HG02870 (cell line): ENCODE results near the gene DCUN1D2.
A peak's percentile ranks its signal among the peaks of the same experiment; 100 is the strongest.

ENCODE experiments used
- ATAC-seq: cut with Tn5 transposase; IDR thresholded peaks from one replicate; pipeline ENCODE4 v1.9.1; 2021; ENCODE audit warnings: mild to moderate bottlenecking, moderate library complexity; ENCODE audit not compliant: unreplicated experiment

The DCUN1D2 gene

DNA sequence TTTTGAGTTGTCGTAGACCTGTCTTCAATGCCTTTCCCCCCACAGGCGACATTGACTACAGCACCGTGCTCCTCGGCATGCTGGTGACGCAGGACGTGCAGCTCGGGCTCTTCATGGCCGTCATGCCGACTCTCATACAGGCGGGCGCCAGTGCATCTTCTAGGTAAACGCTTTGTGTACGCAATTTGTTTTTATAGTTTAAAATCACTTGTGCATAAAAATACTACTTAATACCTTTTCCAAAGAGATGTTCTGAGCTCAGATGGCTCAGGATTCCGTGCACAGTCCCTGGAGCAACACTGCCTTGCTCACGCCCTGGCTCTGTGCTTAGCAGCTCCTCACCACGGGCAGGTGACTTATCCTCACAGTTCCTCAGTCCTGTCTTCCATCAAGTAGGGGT is 30.1 kb upstream of the DCUN1D2 start:
- ATAC-seq: no peak

DNA sequence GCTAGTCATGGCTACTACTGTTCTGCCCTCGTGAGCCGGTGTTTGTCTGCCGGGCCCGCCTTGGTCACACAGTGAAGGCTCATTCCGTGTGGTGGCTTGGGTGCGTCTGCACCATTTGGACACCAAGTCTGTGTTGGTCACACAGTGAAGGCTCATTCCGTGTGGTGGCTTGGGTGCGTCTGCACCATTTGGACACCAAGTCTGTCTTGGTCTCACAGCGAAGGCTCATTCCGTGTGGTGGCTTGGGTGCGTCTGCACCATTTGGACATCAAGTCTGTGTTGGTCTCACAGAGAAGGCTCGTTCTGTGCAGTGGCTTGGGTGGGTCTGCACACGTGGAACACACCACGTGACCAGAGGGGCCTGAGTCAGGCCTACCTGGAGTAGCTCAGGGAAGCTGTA is 29.0 kb upstream of the DCUN1D2 start:
- ATAC-seq: no peak

DNA sequence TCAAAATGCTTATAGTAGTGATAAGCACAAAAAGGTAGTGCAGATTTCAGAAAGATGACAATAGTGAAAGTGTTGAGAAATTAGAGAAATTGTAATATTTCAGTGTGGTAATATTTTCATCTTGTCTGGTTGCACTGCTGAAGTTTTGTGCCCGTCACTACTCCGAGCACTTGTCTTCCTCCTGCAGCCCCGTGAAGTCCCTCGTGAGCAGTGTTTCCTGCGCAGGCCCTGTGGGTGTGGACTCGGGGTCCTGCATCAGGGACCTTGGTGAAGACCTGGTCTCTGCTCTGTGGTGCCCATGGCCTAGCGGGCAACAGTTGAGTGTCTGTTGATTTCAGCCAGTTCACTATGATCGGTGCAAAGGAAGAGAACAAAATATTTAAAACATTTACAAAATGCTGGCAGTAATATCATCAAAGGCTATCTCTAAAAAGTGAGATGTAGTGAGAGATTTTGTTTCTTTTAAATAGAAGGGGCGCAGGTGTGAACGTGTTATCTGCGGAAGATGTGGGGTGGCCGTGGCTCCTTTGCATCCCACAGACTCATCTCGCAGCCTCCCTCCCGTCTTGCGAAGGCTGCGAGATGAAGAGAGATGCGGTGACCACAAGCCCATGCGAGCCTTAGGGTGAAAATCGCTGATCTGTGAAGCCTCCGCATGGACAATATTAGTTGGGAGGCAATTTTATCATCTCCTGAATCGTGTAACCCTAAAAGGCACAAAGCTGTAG is 27.7 kb upstream of the DCUN1D2 start:
- no peak for ATAC-seq

DNA sequence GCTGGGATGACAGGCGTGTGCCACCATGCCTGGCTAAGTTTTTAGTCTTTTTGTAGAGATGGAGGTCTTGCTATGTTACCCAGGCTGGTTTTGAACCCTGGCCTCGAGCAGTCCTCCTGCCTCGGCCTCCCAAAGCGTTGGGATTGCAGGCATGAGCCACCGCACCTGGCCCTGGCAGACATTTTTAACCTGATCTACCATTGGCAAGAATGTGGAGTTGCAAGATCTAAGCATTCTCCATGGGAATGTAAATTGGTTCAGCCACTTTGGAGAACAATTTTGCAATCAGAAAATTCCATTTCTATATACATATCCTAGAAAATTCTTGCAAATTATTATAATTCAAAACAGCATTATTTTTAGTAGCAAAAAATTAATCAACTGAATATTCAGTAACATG is 24.3 kb upstream of the DCUN1D2 start:
- no peak for ATAC-seq

DNA sequence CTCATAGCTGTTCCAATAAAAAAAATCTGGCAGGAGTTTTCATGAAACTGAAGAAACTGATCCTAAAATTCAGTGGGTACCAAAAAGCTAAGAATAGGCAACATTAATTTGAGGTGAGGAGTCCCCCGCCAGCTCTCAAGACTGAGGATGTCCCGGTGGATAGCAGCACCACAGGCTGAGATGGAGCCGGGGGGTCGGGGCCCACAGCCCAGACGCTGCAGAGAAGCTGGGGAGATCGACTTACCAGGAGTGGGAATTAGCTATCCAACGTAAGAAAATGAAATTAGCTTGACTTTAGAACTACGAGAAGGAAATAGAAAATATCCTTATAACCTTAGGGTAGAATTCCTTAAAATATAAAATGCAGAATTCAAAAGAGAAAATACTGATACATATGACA is 23.2 kb upstream of the DCUN1D2 start:
- no peak for ATAC-seq

DNA sequence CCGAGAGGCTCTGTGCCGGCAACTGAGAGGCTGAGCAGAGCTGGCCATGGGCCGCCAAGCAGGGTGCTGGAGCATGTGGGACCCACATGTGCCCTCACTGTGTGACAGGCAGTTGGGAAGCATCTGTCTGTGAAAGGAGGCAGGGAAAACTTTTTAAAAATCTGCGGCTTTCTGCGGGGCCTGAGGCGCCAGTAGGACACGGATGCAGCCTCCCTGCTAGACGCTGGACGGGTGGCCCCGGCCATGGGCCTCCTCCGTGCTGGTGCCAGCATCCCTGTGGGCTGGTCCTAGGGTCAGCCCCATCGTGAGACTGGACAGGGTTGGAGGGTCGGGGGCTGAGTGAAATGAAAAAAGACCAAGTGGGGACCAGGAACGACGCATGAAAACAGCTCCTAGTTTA is 20.9 kb upstream of the DCUN1D2 start:
- ATAC-seq: no peak

DNA sequence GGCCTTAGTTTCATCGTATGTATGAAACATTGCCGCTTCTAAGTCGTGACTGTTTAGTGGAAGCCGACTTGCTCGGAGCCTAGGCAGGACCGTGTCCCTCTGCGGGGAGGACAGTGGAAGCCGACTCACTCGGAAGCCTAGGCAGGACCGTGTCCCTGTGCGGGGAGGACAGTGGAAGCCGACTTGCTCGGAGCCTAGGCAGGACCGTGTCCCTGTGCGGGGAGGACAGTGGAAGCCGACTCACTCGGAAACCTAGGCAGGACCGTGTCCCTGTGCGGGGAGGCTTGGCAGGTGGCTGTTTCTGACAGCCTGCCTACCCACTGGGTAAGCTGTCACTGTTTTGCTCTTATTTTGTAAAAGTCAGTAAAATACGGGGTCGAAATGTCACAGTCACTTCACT is 20.4 kb upstream of the DCUN1D2 start:
- ATAC-seq: no peak

DNA sequence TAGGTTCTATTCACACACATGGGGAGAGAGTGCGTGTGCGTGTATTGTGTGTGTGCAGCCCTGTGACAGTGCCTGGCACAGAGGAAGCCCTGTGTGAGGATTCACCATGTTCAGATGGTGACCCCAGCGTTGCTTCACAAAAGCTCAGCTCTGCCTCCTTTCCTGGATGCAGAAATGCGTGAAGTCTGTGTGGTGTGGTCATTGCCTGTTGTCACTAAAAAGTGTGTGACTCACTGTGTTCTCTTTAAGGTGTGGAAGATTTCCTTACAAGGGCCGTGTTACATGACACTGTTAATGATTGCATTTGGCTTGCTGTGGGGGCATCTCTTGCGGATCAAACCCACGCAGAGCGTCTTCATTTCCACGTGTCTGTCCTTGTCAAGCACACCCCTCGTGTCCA is 19.5 kb upstream of the DCUN1D2 start:
- ATAC-seq: no peak

DNA sequence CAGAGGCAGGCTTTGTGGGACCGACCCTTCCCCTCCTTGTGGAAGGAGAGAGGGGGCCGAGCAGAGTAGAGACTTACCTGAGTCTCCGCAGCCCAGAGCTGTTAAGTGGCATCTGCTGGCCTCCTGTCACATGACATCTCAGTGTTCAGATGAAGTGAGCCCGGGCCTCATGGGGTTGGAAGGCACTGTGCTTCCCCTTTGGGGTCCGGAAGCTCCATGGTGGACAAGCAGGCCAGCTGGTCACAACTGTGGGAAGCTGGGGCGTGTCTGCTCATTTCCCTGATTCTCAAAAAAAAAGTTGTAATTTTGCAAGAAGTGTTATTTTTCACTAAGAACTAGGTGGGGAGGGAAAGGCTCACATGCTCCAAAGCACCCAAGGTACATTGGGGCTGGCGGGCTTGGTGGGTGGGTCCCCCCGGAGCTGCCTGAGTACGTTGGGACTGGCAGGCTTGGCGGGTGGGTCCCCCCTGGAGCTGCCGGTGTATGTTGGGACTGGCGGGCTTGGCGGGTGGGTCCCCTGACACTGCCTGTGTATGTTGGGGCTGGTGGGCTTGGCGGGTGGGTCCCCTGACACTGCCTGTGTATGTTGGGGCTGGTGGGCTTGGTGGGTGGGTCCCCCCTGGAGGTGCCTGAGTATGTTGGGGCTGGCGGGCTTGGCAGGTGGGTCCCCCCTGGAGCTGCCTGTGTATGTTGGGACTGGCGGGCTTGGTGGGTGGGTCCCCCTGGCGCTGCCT is 18.2 kb upstream of the DCUN1D2 start:
- no peak for ATAC-seq

DNA sequence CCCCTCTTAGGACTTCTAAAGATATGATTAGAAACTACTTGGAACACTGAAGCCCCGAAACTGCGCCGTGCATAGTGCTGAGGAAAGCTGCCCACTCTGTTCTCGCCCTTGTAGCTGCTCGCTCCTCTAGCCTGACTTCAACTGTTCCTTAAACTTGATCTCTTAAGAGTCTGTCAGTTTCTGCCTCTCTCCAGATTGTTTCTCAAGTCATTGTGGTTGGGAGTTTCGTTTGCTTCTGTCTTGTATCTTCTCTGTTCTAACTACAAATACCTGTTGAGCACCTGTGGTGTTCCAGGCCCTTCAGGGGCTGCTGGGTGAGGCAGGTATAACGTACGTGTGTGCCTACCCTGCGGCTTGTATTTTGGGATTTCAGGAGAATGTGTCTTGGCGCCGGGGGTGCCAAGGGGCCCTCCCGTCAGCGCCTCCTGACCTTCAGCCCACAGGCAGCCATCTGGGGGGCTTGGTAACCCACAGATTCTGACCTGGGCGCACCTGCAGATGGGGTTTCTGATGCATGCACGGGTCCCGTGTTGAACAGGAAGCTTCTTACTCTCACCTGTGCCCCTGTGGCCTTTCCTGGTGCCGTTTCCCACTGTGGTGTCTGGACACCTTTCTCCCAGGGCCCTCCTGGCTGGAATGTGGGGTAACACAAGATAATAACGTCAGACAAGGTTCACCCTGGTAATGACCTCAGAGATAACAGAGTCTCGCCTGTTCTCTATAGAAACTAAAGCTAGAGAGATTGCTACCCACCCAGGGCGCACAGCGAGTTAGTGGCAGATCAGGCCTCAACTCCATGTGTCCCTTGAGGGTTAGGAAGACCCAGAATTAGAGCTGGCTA is 17.2 kb upstream of the DCUN1D2 start:
- no peak for ATAC-seq

DNA sequence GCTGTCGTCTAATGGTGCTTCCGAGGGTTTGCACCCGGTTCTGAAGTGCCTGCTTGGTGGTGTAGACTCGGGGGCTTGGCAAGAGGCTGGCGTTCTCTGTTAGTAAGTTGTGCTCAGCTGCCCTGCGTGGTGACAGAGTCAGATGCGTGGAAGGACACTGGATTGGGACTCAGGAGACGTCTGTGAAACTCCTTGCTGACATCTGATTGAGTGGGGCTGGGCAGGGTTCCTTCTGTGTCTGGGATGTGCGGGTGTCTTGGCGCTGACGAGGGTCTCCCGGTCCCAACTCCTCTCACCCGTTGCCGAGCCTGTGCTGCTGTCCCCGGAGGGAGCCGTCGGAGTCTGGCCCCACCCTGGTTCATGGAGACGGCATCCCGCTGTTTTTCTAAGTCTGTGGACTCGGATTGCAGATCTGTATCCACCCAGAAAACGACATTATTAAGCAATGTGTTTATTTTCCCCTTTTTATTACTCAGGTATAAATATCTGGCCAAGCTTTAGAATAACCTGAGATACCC is 16.4 kb upstream of the DCUN1D2 start:
- no peak for ATAC-seq

DNA sequence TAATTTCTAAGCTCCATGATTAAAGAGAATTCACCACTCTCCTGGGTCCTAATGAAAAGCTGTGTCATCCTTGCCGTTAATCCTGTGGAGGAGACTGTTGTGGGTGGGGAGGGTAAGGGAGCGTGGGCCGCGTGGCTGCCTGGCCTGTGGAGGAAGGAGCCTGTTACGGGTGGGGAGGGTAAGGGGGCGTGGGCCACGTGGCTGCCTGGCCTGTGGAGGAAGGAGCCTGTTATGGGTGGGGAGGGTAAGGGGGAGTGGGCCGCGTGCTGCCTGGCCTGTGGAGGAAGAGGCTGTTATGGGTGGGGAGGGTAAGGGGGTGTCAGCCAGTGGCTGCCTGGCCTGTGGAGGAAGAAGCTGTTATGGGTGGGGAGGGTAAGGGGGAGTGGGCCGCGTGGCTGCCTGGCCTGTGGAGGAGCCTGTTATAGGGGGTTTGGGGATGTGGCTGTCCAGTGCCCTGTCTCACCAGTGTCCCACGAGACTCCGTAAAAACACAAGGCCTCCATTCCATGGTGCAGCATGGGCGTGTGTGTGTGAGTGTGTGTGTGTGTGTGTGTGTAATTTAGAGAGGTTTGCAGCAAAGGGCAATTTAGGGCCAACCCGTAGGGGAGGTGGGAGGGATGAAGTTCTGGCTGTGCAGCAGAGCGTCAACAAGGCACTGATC is 15.6 kb upstream of the DCUN1D2 start:
- no peak for ATAC-seq

DNA sequence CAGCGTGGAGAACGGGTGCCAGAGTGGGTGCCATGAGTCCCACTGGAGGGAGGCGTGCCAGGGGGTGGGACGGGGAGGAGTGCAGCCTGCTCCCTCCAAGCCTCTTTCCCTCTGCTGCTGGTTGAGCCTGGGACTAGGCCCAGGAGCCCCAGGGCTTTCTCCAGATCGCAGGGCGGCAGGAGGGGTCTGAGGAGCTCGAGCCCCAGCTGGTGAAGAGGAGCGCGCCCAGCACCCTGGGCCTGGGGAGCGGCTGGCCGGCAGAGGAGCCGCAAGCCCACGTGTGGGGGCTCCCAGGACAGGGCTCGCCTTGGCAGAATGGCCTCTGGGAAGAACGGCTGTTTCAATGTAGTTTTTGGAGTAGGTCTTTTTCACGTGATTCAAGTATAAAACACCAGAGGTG is 12.2 kb upstream of the DCUN1D2 start:
- no peak for ATAC-seq

DNA sequence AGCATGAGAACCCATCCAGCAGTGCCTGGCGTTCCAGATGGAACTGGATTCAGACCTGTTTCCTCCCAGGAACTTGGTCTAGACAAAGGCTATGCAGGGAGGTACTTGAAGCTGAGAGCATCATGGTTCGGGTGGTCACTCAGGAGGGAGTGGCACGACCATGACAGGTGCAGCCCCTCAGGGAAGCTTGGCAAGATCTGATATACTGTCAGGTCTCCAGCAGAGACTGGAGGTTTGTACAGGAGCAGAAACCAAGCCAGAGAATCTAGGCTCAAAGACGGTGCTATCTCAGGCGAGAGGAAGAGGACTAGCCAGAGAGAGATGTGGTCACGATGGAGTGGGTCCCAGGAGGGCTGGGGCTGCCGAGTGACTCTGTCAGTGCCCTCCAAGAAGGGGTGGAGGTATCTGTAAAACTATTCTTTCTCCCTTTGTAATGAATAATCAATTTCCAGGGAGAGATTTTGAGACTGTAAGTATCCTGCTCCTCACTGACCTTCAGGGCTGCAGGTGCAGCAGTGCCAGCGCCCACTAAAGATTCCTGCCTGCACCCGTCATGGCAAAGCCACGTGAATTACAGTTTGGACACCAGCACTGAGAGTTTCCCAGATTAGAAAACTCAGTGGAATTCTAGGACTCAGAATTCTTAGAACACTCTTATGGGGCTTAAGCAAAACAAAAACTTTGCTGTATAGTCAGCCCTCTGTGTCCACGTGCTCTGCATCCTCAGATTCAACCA is 10.2 kb upstream of the DCUN1D2 start:
- no peak for ATAC-seq

DNA sequence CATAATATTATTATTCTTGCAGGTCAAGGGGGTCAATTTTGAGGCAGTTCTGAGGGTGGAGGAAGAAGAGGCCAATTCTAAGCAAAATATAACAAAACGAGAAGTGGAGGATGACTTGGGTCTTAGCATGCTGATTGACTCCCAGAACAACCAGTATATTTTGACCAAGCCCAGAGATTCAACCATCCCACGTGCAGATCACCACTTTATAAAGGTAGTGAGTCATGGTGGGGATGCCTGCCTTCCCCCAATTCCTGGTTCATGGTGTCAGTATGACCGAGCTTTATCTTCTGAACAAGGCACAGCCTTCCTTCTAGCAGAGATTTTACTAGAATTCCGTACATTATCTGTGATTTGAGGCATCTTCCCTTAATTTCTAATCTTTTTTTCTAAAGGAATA is 9.4 kb upstream of the DCUN1D2 start:
- ATAC-seq: no peak

DNA sequence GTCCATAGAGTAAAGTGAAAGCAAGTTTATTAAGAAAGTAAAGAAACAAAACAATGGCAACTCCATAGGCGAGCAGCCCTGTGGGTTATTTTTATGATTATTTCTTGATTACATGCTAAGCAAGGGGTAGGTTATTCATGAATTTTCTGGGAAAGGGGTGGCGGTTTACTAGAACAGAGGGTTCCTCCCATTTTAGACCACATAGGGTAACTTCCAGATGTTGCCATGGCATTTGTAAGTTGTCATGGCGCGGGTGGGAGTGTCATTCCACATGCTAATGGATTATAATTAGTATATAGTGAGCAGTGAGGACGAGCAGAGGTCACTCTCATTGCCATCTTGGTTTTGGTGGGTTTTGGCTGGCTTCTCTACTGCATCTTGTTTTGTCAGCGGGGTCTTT is 8.4 kb upstream of the DCUN1D2 start:
- ATAC-seq: no peak

DNA sequence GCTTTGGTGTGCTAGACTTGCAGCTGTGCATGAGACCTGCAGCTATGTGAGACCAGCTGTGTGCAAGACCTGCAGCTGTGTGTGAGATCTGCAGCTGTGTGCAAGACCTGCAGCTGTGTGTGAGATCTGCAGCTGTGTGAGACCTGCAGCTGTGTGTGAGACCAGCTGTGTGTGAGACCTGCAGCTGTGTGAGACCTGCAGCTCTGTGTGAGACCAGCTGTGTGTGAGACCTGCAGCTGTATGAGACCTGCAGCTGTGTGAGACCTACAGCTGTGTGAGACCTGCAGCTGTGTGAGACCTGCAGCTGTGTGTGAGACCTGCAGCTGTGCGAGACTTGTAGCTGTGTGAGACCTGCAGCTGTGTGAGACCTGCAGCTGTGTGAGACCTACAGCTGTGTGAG is 6.7 kb upstream of the DCUN1D2 start:
- no peak for ATAC-seq

DNA sequence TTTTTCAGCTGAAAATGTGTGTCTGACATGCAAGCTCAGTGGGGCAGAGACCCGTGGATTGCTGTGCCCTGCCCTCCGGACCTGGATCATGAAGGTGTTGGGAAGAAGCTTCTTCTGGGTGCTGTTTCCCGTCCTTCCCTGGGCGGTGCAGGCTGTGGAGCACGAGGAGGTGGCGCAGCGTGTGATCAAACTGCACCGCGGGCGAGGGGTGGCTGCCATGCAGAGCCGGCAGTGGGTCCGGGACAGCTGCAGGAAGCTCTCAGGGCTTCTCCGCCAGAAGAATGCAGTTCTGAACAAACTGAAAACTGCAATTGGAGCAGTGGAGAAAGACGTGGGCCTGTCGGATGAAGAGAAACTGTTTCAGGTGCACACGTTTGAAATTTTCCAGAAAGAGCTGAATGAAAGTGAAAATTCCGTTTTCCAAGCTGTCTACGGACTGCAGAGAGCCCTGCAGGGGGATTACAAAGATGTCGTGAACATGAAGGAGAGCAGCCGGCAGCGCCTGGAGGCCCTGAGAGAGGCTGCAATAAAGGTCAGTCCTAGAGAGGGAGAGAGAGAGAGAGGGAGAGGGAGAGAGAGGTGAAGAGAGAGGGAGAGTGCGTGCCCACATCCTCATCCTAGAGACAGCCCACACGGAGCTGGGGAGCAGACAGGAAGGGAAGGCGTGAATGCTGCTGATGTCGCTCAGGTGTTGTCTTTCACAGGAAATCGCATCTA is 5.1 kb upstream of the DCUN1D2 start:
- no peak for ATAC-seq

DNA sequence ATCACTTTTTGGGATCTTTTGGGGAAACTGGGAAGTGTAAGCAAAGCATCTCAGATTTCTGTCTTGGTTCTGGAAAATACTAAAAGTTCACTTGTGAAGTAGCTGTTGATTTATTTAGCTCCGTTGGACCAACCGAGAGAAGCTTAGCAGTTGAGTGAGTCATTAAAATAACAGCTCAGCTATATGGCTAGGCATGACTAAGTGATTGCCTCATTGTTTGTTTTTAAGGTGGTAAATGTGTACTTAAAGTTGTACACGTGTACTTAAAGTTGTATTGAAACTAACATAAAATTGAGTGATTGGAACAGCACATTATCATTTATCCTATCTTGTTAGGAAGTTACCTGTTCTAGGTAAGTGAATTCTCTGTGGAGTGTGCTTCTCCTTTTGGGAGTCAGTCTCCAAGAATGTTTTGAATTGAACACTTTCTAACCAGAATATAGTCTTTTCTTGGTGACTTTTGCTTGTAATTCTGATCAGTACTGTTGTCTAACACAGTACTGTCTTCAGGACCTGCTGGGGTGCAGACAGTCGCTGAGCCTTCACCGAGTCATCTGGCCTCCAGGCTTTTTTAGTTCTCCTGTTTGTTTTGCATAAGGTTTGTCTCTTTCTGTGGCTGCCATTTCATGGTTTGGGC is 2.9 kb upstream of the DCUN1D2 start:
- peak; percentile 17 for ATAC-seq
